ENCODE data around the gene PIGR. TPM values are rescaled to one million over a fixed set of nuclear protein-coding genes. Genes with fewer than 3 reads are reported as not detected.

Gene PIGR
- total and polyA plus RNA-seq, 9 of the 15 experiments (the other 6 are each of a cell fraction or from before 2014, with no cell fraction given): 0.01 to 1.5 (median 0.03) TPM; not detected in 4

GRCh38 chr1:206941766-206942418 is 4.4 kb downstream of the PIGR start (continued):
- TF ChIP-seq, protein P1, sequence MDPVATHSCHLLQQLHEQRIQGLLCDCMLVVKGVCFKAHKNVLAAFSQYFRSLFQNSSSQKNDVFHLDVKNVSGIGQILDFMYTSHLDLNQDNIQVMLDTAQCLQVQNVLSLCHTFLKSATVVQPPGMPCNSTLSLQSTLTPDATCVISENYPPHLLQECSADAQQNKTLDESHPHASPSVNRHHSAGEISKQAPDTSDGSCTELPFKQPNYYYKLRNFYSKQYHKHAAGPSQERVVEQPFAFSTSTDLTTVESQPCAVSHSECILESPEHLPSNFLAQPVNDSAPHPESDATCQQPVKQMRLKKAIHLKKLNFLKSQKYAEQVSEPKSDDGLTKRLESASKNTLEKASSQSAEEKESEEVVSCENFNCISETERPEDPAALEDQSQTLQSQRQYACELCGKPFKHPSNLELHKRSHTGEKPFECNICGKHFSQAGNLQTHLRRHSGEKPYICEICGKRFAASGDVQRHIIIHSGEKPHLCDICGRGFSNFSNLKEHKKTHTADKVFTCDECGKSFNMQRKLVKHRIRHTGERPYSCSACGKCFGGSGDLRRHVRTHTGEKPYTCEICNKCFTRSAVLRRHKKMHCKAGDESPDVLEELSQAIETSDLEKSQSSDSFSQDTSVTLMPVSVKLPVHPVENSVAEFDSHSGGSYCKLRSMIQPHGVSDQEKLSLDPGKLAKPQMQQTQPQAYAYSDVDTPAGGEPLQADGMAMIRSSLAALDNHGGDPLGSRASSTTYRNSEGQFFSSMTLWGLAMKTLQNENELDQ (CRISPR knock-in tag; IDR thresholded peaks at IDR 0.05; ENCODE audit: borderline replicate concordance): no peak
- TF ChIP-seq MEIS2 (IDR thresholded peaks at IDR 0.05; ENCODE audit: partially characterized antibody) (no peak), BRF2 (IDR thresholded peaks at IDR 0.05; ENCODE audit: borderline replicate concordance, insufficient read depth, insufficient read length) (no peak)

DNA sequence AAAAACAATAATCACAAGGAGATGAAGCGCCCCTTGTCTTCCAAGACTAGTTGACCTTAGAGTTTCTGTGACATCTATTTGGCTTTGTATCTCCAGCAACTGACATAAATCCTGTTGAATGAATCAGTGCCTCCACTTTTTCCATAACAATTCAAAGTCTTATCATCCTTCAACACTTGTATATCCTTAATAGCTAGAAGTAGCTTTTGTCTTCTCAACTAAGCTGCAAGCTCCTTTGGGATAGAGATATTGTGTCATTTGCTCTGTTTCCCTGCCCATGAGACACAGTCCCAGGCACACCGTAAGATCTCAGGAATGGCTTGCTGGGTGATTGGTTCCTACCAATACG is 5.7 kb downstream of the PIGR start:
- Histone ChIP-seq H3K9me1 (ENCODE audit: control insufficient read depth, insufficient read depth, low read length) (no peaks in the 10 kb centered on the region), H3K9ac (ENCODE audit: insufficient read depth in 1 of 2, low read depth in 2 of 2, low read length in 2 of 2) (no peak overlapping the region), H3K4me3 (no peak overlapping the region), H3K27ac (ENCODE audit: extremely low read depth, low read depth, low read length) (no peak overlapping the region), H3K79me2 (ENCODE audit: control insufficient read depth, insufficient read depth, low read length) (no peaks in the 10 kb centered on the region), H3K9me3 (replicated peaks; ENCODE audit: control insufficient read depth, insufficient read depth, low read depth, low read length) (no peaks in the 10 kb centered on the region), H3K36me3 (ENCODE audit: control insufficient read depth, insufficient read depth, low read length) (no peaks in the 10 kb centered on the region), H3K4me2 (ENCODE audit: insufficient read depth, low read length) (no peak overlapping the region), H3K4me1 (replicated peaks in 1 of 2; ENCODE audit: control insufficient read depth in 2 of 2, insufficient read depth in 2 of 2, low read length in 2 of 2) (peaks cover 27 to 42% of the 10 kb centered on the region in 2 experiments), H4K20me1 (replicated peaks; ENCODE audit: control insufficient read depth, insufficient read depth, low read length) (no peaks in the 10 kb centered on the region), H3K27me3 (ENCODE audit: control insufficient read depth in 2 of 2, insufficient read depth in 2 of 2, low read length in 2 of 2) (peaks cover 3 to 4% of the 10 kb centered on the region in 2 experiments; a peak in 2 of 5 replicates), H2AFZ (ENCODE audit: low read depth, low read length) (no peak overlapping the region)
- no peak for ATAC-seq
- no TSS peak for BruUV-seq (replicated peaks)
- ChIA-PET CTCF (ENCODE audit: low intra/inter-chr PET ratio) (no interaction called here), POLR2A (interaction anchor here (0.7 to 2.2 kb wide), 3 partner anchors 11 to 20 kb away, joined by 3 to 14 read pairs (median 4); no protein-coding TSS in a partner anchor)
- intact Hi-C loops (cut with micrococcal nuclease) (no loop called here), in situ Hi-C loops (cut with MboI) (no loop called here)
- no peak for FAIRE-seq
- 59% methylated on average over 3 of the region's 3 CpGs for WGBS (ENCODE audit: insufficient coverage, low coverage, missing lambda C conversion rate)
- DNase-seq (ENCODE audit: extremely low read depth in 1 of 4, low spot score in 3 of 4): no peak
- TF ChIP-seq GATAD2A (IDR thresholded peaks at IDR 0.05) (no peak), POLR2AphosphoS2 (IDR thresholded peaks at IDR 0.05; ENCODE audit: low read length) (no peak), NCOA2 (IDR thresholded peaks at IDR 0.05; ENCODE audit: partially characterized antibody in 2 of 2) (no peak), STAT5A (IDR thresholded peaks at IDR 0.05; ENCODE audit: borderline replicate concordance, low read length) (no peak), MXI1 (IDR thresholded peaks at IDR 0.05; ENCODE audit: low read depth, low read length) (no peak), ZNF780A (CRISPR knock-in tag; IDR thresholded peaks at IDR 0.05) (no peak), CBX3 (IDR thresholded peaks at IDR 0.05; ENCODE audit: borderline replicate concordance in 1 of 2, low read length in 2 of 2) (no peak)
- TF ChIP-seq, protein P2, sequence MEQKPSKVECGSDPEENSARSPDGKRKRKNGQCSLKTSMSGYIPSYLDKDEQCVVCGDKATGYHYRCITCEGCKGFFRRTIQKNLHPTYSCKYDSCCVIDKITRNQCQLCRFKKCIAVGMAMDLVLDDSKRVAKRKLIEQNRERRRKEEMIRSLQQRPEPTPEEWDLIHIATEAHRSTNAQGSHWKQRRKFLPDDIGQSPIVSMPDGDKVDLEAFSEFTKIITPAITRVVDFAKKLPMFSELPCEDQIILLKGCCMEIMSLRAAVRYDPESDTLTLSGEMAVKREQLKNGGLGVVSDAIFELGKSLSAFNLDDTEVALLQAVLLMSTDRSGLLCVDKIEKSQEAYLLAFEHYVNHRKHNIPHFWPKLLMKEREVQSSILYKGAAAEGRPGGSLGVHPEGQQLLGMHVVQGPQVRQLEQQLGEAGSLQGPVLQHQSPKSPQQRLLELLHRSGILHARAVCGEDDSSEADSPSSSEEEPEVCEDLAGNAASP (IDR thresholded peaks at IDR 0.05): no peak
